HG03066 (cell line): Measurements from ENCODE around the gene KPNA2.

Experiments
- ATAC-seq: cut with Tn5 transposase; IDR thresholded peaks from one replicate; pipeline ENCODE4 v1.9.1; 2021; ENCODE audit warnings: low read depth; ENCODE audit not compliant: unreplicated experiment

KPNA2 gene

GRCh38 chr17:68095205-68095811 lies 59.8 kb downstream of the KPNA2 start:
- ATAC-seq, result no peak

- no peak for ATAC-seq
Observed at GRCh38 chr17:68096111-68096510, 60.6 kb downstream of the KPNA2 start.
